Renal cortical epithelial cell (primary cell): ENCODE data around the gene LAMC1. TPM values are rescaled to one million over a fixed set of nuclear protein-coding genes. Genes with fewer than 3 reads are reported as not detected.

Experiments
- DNase-seq: peaks from one replicate; pipeline ENCODE4 v3.0.0-alpha.2; 2011; ENCODE audit warnings: low read depth
- total RNA-seq: library from RNA; depleted of rRNA; stranded (reverse); fragments of >200 nt; gene quantifications from 2 replicates; pipeline ENCODE4 v1.2.3, GENCODE V29; 2014

Gene LAMC1
- total RNA-seq, 1 donor from 2014 or later: 266 TPM

- DNase-seq: no peak
Measured at GRCh38 chr1:183021405-183022201, 1.6 kb upstream of the LAMC1 start.

GRCh38 chr1:183022202-183023145 is 746 bp upstream of the LAMC1 start:
- DNase-seq: peak; percentile 99

GRCh38 chr1:183023601-183024316 is 539 bp downstream of the LAMC1 start:
- peak; percentile 58 for DNase-seq

GRCh38 chr1:183024317-183025009 is 1.2 kb downstream of the LAMC1 start:
- peak; percentile 34 for DNase-seq

GRCh38 chr1:183025010-183025337 is 1.8 kb downstream of the LAMC1 start:
- DNase-seq: peak; percentile 32

- peak; percentile 89 for DNase-seq
Measured at GRCh38 chr1:183025782-183026774, 2.9 kb downstream of the LAMC1 start.

- DNase-seq: peak; percentile 27
Measured at GRCh38 chr1:183027031-183027430, 3.8 kb downstream of the LAMC1 start.

- DNase-seq: peak; percentile 56
Measured at GRCh38 chr1:183027791-183028190, 4.6 kb downstream of the LAMC1 start.

GRCh38 chr1:183029591-183030000 is 6.4 kb downstream of the LAMC1 start:
- DNase-seq: peak; percentile 94

GRCh38 chr1:183030053-183030452 is 6.8 kb downstream of the LAMC1 start:
- peak; percentile 59 for DNase-seq

- peak; percentile 53 for DNase-seq
Measured at GRCh38 chr1:183032122-183032921, 9.1 kb downstream of the LAMC1 start.

GRCh38 chr1:183033205-183033604 is 10.0 kb downstream of the LAMC1 start:
- DNase-seq: peak; percentile 62

- DNase-seq: no peak
Measured at GRCh38 chr1:183034682-183035081, 11.5 kb downstream of the LAMC1 start.

- DNase-seq: no peak
Measured at GRCh38 chr1:183038333-183038866, 15.2 kb downstream of the LAMC1 start.

GRCh38 chr1:183038913-183039312 is 15.7 kb downstream of the LAMC1 start:
- DNase-seq: no peak

GRCh38 chr1:183039330-183039729 is 16.1 kb downstream of the LAMC1 start:
- DNase-seq: no peak

GRCh38 chr1:183039985-183040447 is 16.8 kb downstream of the LAMC1 start:
- peak; percentile 91 for DNase-seq

GRCh38 chr1:183040547-183040971 is 17.3 kb downstream of the LAMC1 start:
- no peak for DNase-seq

GRCh38 chr1:183043254-183043653 is 20.0 kb downstream of the LAMC1 start:
- no peak for DNase-seq
